HepG2 (cell line): ENCODE results near the gene TTC28.

Experiments
- BRF2 ChIP-seq: sonication (generic); formaldehyde crosslinking; IDR thresholded peaks from 2 replicates; pipeline ENCODE4 v1.8.1; 2022; ENCODE audit warnings: mild to moderate bottlenecking, missing genetic modification reagents
- CTCF ChIP-seq: sonication (generic); formaldehyde crosslinking; IDR thresholded peaks from 2 replicates; pipeline ENCODE4 v1.5.0; 2020; ENCODE audit warnings: mild to moderate bottlenecking, missing genetic modification reagents, moderate library complexity
- HNRNPK ChIP-seq: fragments of 200-400 bp; formaldehyde crosslinking; IDR thresholded peaks from 2 replicates; pipeline ENCODE4 v1.6.1; 2018; ENCODE audit warnings: low read length, low read depth, moderate library complexity, mild to moderate bottlenecking; ENCODE audit not compliant: poor library complexity, severe bottlenecking
- KLF11 ChIP-seq: IDR thresholded peaks from 2 replicates; pipeline ENCODE4 v1.6.1; 2016; ENCODE audit warnings: missing compliant biosample characterization
- POLR2A ChIP-seq, 2 experiments: IDR thresholded peaks; 2 replicates each; pipeline ENCODE4 v1.6.1; 2011; ENCODE audit warnings: low read depth in 2 of 2, low read length in 2 of 2, mild to moderate bottlenecking in 1 of 2, moderate library complexity in 1 of 2; ENCODE audit not compliant: insufficient read depth in 1 of 2
- PRDM4 ChIP-seq: sonication (generic); formaldehyde crosslinking; IDR thresholded peaks from 2 replicates; pipeline ENCODE4 v1.9.0; 2021; ENCODE audit warnings: missing genetic modification reagents, borderline replicate concordance
- RAD21 ChIP-seq: fragments of 450-650 bp; formaldehyde crosslinking; IDR thresholded peaks from 2 replicates; pipeline ENCODE4 v1.5.0; 2020; ENCODE audit warnings: mild to moderate bottlenecking
- SMAD9 ChIP-seq: sonication (generic); formaldehyde crosslinking; IDR thresholded peaks from 2 replicates; pipeline ENCODE4 v1.5.1; 2020; ENCODE audit warnings: mild to moderate bottlenecking, missing genetic modification reagents
- STAG1 ChIP-seq: sonication (generic); formaldehyde crosslinking; IDR thresholded peaks from 2 replicates; pipeline ENCODE4 v1.4.0; 2020; ENCODE audit warnings: missing genetic modification reagents
- TBP ChIP-seq: sonication (generic); formaldehyde crosslinking; IDR thresholded peaks from 2 replicates; pipeline ENCODE4 v1.5.0; 2020; ENCODE audit warnings: missing genetic modification reagents
- ZNF34 ChIP-seq: sonication (generic); formaldehyde crosslinking; IDR thresholded peaks from 2 replicates; pipeline ENCODE4 v1.4.0; 2020; ENCODE audit warnings: mild to moderate bottlenecking, missing genetic modification reagents, borderline replicate concordance
- ZNF776 ChIP-seq: sonication (generic); formaldehyde crosslinking; IDR thresholded peaks from 2 replicates; pipeline ENCODE4 v1.4.0; 2020; ENCODE audit warnings: mild to moderate bottlenecking, missing genetic modification reagents
- ZSCAN29 ChIP-seq: sonication (generic); formaldehyde crosslinking; conservative IDR thresholded peaks from 2 replicates; pipeline ENCODE4 v1.4.0; 2020; ENCODE audit warnings: mild to moderate bottlenecking, missing genetic modification reagents

- TF ChIP-seq BRF2 (CRISPR knock-in tag), result no peak
- TF ChIP-seq PRDM4 (CRISPR knock-in tag), result no peak
- no peak for TF ChIP-seq SMAD9 (CRISPR knock-in tag)
- no peak for TF ChIP-seq HNRNPK
- TF ChIP-seq POLR2A (IDR thresholded peaks at IDR 0.05; ENCODE audit: insufficient read depth in 1 of 2, low read depth in 2 of 2, low read length in 2 of 2), result no peak
- no peak for TF ChIP-seq RAD21 (CRISPR knock-in tag)
- no peak for TF ChIP-seq ZNF34 (CRISPR knock-in tag)
- TF ChIP-seq KLF11, result no peak
- TF ChIP-seq CTCF (CRISPR knock-in tag), result no peak
- TF ChIP-seq STAG1, result no peak
- TF ChIP-seq ZNF776 (CRISPR knock-in tag), result no peak
- TF ChIP-seq TBP (CRISPR knock-in tag), result no peak
- no peak for TF ChIP-seq ZSCAN29 (CRISPR knock-in tag)
These were observed 49.5 kb downstream of the TTC28 start for GRCh38 chr22:28630177-28630574.
